Measurements from ENCODE around the gene OFD1.

- TF ChIP-seq GATA3 (IDR thresholded peaks at IDR 0.05; ENCODE audit: low read depth, low read length) (no peak), GATA2 (IDR thresholded peaks at IDR 0.05; ENCODE audit: low read depth, low read length) (no peak)
These were observed 23.4 kb upstream of the OFD1 start for GRCh38 chrX:13711141-13711540.
